HG03060 (cell line): ENCODE results near the gene BEND6.

Source experiments
- ATAC-seq: cut with Tn5 transposase; IDR thresholded peaks from one replicate; pipeline ENCODE4 v1.9.1; 2021; ENCODE audit warnings: low read depth, moderate number of reproducible peaks; ENCODE audit not compliant: unreplicated experiment

The BEND6 gene

DNA sequence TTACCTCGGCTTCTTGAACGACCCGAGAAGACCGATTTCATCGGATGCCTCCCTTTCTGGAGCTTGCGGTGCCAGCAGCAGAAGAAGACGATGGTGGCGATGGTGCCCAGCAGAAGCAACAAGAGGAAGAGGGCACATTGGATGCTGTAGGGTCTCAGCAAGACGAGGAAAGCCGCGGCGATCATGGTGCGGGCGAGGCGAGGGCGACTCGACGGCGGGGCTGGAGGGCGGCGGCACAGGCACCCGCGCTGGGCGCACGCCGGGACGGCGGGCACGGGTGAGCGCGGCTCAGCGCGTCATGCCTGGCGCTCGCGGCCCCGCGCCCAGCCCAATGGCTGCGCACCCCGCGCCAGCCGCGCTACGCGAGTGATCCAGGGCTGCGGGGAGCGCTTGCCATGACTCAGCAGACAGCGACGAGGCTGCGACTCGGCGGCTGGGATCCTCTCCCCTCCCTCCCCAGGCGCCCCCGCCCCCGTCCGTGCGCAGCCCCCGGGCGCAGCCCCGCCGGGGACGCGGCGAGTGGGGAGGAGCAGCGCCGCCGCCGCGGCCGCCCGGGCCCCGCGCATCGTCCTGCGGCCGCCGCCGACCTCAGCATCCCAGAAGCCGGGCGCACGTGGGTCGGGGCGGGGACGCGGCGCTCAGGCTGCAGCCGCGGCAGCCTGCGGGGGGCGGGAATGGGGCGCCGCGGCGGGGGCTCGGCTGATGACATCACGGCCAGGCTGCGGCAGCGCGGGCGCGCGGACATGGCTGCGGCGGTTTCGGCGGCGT is at the start of gene BEND6:
BEND6 (plus strand) TSS at position 705 of the 768 bp plus-strand sequence. CDS start 26,704 bp downstream, outside the sequence.
- peak; percentile 13 for ATAC-seq

GRCh38 chr6:56905378-56905777 is 49.5 kb upstream of the BEND6 start:
- no peak for ATAC-seq

GRCh38 chr6:56906752-56907151 is 48.2 kb upstream of the BEND6 start:
- no peak for ATAC-seq

- ATAC-seq, result no peak
These were observed 45.6 kb upstream of the BEND6 start for GRCh38 chr6:56909115-56909907.

GRCh38 chr6:56911847-56912246 is 43.1 kb upstream of the BEND6 start:
- no peak for ATAC-seq

DNA sequence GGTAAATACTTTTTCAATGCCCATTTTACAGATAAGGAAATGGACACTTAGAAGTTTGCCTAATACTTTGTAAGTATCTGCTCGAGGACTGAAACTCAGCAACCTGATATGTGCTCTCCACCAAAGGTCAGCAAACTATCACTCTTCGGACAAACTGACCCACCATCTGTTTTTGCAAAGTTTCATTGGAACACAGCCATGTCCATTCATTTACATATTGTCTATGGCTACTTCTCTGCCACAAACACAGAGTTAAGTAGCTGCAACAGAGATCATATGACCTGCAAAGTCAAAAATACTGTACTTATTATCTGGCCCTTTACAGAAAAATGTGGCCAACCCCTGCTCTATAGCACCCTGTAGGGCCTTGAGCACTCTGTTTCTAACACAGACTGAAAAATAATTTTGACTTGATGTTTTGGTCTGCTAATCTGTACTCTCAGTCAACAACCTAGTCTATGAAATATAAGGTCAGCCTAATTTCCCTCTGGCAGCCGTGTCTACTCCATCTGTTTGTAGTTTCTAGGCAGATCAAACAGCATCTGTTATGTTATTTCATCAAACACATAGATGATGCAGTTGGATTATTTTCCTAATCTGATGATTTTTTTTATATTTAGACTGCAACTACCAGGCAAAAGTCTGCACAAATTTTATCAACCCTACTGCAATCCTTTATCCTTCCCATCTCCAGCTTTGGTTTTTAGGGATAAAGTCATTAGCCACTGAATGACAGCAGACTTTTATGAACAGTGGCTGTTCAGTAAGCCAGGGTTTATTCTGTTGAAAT is 41.4 kb upstream of the BEND6 start:
- ATAC-seq, result no peak

- no peak for ATAC-seq
These were observed 39.9 kb upstream of the BEND6 start for GRCh38 chr6:56914798-56915658.

DNA sequence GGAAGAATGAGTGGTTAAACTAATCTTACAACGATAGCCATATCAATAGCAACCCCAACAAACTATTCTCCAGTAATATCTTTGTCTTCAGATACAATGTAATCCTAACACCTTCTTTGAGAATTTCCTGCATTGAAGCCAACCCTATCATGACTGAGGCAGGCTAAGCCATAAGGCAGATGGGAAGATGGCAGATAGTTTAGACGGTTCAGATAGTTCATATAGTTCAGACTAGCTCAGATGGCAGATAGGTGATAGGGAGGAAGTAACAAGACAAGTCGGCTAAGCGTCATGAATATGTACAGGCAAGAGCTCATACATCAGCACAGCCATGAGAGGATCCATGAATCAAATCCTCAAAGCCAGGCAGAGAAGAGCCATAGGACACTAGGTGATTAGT is 39.1 kb upstream of the BEND6 start:
- no peak for ATAC-seq

DNA sequence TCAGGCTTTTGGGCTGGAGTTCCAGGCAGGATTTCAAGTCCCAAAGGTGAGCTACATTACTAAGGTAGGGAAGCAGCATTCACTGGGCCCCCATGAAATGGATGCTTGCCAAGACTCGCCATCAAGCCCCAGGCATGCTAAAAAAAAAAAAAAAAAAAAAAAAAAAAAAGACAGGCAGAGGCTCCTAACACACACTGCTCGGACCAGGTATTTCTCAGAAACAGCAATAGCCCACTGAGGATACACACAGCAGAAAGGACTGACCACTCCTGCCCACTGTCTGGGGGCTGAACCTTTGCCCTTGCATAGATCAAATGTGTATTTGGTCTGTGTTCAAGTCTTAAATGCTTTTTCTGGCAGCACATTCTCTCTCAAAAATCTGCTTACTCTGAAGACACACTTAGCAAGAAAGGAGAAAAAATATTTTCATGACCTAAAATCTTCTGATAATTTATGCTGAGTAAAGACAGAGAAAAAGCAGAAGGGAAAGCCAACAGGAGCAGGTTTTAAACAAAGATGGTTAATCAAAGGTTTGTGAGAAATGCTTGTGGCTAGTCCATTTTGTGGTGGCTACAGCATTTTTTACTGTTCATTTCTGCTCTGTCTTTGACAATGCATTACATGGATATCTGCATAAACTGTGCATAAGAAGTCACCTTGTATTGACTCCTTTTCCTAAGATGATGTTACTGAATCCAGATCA is 37.9 kb upstream of the BEND6 start:
- no peak for ATAC-seq

DNA sequence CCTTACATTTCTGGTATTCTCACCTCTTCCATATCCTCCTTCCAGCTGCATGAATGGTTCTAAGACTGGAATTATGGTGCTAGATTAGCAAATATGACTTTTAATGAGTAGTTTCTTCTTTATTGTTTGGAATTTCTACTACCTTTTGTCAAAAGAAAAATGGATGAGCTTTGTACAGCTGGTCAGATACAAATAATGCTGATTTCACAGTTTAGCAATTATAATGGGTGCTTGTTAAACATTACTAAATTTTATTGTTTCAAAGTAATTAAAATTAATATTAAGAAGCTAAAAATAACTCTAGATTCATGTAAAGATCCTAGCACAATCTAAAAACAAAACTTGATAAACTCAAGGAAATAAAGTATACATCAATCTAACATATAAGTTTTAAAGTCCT is 32.3 kb upstream of the BEND6 start:
- no peak for ATAC-seq

DNA sequence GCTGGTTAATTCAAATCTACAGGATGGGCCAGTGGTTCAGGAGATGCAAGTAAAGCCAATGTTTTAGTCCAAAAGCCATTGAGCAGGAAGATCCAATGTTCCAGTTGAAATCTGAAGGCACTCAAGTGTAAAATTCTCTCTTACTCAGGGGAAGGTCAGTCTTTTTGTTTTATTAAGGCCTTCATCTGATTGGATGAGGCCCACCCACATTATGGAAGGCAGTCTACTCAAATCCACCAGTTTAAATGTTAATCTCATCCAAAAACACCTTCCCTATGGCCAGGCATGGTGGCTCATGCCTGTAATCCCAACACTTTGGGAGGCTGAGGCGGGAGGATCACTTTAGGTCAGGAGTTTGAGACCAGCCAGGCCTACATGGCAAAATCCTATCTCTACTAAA is 31.3 kb upstream of the BEND6 start:
- ATAC-seq, result no peak

DNA sequence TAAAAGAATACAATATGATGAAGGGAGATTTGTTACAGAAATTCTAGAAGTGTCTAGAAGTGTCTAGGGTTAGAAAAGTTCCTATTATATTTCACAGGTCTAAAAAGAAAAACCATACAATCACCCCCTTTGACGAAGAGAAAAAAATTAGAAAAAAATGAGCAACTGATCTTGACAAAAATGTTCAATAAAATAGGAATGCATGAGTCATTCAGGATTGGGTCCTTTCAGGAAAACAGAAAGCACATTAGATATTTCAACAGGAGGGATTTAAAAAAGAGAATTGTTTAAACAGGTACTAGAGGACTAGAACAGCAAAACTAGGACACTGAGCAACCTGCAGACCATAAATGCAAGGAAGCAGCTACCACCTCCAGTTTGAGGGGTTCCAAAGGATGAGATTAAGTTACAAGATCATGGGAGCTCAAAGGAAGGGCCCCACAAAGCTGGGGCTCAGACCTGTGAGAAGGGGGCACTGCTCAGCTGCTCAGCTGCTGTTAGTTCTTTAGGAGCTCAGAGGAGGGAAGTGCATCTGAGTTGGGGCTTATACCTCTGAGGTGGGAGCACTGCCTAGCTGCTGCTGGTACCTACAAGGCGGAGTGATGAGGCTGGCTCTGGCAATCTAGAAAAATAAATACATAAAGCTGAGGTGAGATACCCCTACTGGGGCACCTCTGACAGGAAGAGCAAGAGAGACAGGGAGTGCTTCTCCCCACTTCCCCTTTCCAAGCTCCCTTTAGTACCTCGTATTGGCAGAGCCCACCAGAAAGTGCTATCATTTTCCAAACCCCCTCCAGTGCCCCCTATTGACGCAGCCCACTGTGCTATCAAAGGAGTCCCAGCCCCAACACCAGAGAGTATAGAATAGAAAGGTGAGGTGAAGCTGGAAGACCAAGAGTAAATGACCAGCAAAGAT is 27.1 kb upstream of the BEND6 start:
- ATAC-seq, result no peak

GRCh38 chr6:56930846-56931245 is 24.1 kb upstream of the BEND6 start:
- no peak for ATAC-seq

DNA sequence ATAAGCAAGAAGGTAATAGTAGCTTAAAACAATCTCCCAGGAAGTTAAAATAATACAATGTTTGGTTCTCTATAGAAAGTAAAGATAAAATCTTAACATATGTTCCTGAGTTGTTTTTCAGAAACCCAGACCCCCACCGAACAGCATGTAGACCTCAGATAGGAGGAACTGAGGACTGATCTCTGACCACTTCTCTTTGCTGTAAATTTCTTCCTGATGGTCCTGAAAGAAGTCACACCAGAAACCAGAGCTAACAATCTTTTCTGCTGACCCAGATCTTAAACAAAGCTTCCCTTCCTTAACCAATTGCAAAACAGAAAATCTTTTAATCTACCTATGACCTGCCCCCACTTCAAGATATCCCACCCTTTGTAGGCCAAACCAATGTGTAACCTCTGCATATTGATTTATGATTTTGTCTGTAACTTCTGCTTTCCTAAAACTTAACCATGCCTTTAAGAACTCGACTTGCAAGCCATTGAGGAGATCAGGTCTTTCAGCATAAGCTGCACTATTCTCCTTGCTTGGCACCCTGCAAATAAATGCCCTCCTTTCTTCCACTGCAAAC is 21.9 kb upstream of the BEND6 start:
- ATAC-seq, result no peak

GRCh38 chr6:56933650-56934049 is 21.3 kb upstream of the BEND6 start:
- ATAC-seq, result no peak

- ATAC-seq, result no peak
These were observed 20.0 kb upstream of the BEND6 start for GRCh38 chr6:56934876-56935275.

GRCh38 chr6:56936466-56936865 is 18.4 kb upstream of the BEND6 start:
- no peak for ATAC-seq

DNA sequence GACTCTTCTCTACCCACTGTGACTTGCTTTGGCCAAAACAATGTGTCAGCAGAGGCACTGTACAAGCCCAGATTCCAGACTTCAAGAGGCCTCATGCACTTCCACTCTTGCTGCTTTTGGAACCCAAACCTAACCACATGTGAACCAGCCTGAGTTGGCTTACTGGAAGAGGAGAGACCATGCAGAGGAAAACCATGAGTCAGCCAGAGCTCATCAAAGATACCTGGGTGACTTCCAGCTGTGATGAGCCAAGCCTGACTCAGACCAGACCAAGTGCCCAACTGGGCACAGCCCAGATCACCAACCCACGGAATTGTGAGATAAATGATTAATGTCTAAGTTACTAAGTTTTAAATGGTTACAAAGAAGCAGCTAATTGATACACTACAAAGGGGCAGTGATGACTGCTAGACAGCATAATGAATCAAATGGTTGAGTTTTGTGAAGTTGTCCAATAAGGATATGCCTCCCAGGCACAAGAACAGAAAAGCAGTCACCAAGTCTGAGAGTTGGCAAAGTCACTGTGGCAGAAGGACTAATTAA is 16.2 kb upstream of the BEND6 start:
- no peak for ATAC-seq
